HEK293T (cell line): ENCODE measurements around the gene RNF144A.

ENCODE experiments used
- CTCF ChIA-PET: fragments of 350-600 bp; formaldehyde crosslinking; extraction: SDS; loops from one replicate; lab custom pipeline; 2021; ENCODE audit warnings: antibody characterized with exemption, inconsistent platforms; lab: Yijun Ruan, JAX
- POLR2A ChIA-PET: fragments of 350-600 bp; formaldehyde crosslinking; extraction: SDS; loops from one replicate; lab custom pipeline; 2020; ENCODE audit warnings: antibody characterized with exemption, inconsistent platforms; lab: Yijun Ruan, JAX
- DNase-seq: peaks from one replicate; pipeline ENCODE4 v3.0.0; 2012; ENCODE audit warnings: mixed read lengths; ENCODE audit errors: extremely low spot score
- ARNT ChIP-seq: fragments of 450-650 bp; IDR thresholded peaks from 2 replicates; pipeline ENCODE4 v1.6.1; 2017; ENCODE audit warnings: mild to moderate bottlenecking
- BHLHE40 ChIP-seq: fragments of 450-650 bp; IDR thresholded peaks from 2 replicates; pipeline ENCODE4 v1.6.1; 2016; ENCODE audit warnings: mild to moderate bottlenecking, moderate library complexity, borderline replicate concordance
- CTBP1 ChIP-seq: fragments of 450-650 bp; IDR thresholded peaks from 2 replicates; pipeline ENCODE4 v1.6.1; 2016; ENCODE audit warnings: borderline replicate concordance
- ELF4 ChIP-seq: fragments of 450-650 bp; IDR thresholded peaks from 2 replicates; pipeline ENCODE4 v1.6.1; 2017; ENCODE audit warnings: antibody characterized with exemption
- FOXA1 ChIP-seq: fragments of 450-650 bp; IDR thresholded peaks from 2 replicates; pipeline ENCODE4 v1.6.1; 2016; ENCODE audit warnings: mild to moderate bottlenecking
- FOXK2 ChIP-seq: fragments of 450-650 bp; IDR thresholded peaks from 2 replicates; pipeline ENCODE4 v1.6.1; 2016; ENCODE audit warnings: mild to moderate bottlenecking
- FOXM1 ChIP-seq: fragments of 450-650 bp; IDR thresholded peaks from 2 replicates; pipeline ENCODE4 v1.6.1; 2017; ENCODE audit warnings: mild to moderate bottlenecking, borderline replicate concordance
- HDGF ChIP-seq: fragments of 450-650 bp; IDR thresholded peaks from 2 replicates; pipeline ENCODE4 v1.6.1; 2017; ENCODE audit warnings: antibody characterized with exemption, borderline replicate concordance
- L3MBTL2 ChIP-seq: fragments of 450-650 bp; conservative IDR thresholded peaks from 2 replicates; pipeline ENCODE4 v1.6.1; 2016; ENCODE audit warnings: mild to moderate bottlenecking
- LEF1 ChIP-seq: fragments of 450-650 bp; IDR thresholded peaks from 2 replicates; pipeline ENCODE4 v1.6.1; 2017; ENCODE audit warnings: mild to moderate bottlenecking, borderline replicate concordance
- NFRKB ChIP-seq: fragments of 450-650 bp; IDR thresholded peaks from 2 replicates; pipeline ENCODE4 v1.6.1; 2016; ENCODE audit warnings: mild to moderate bottlenecking, moderate library complexity
- PKNOX1 ChIP-seq: fragments of 450-650 bp; IDR thresholded peaks from 2 replicates; pipeline ENCODE4 v1.6.1; 2016
- SP1 ChIP-seq: fragments of 450-650 bp; IDR thresholded peaks from 2 replicates; pipeline ENCODE4 v1.6.1; 2017
- SUZ12 ChIP-seq: fragments of 450-650 bp; IDR thresholded peaks from 2 replicates; pipeline ENCODE4 v1.6.1; 2016; ENCODE audit warnings: mild to moderate bottlenecking
- TARDBP ChIP-seq: fragments of 450-650 bp; IDR thresholded peaks from 2 replicates; pipeline ENCODE4 v1.6.1; 2016
- ZNF384 ChIP-seq: fragments of 450-650 bp; IDR thresholded peaks from 2 replicates; pipeline ENCODE4 v1.6.1; 2016

RNF144A gene

GRCh38 chr2:7071916-7072556 is 154.8 kb downstream of the RNF144A start:
- CTCF ChIA-PET = no interaction called here
- TF ChIP-seq ARNT (no peak), NFRKB (no peak), BHLHE40 (no peak), HDGF (no peak), ZNF384 (no peak), FOXM1 (no peak), FOXA1 (no peak), TARDBP (no peak), SP1 (no peak), LEF1 (no peak)
- POLR2A ChIA-PET = no interaction called here
- DNase-seq = no peak

GRCh38 chr2:7073901-7074300 is 156.7 kb downstream of the RNF144A start:
- POLR2A ChIA-PET = no interaction called here
- CTCF ChIA-PET = no interaction called here
- DNase-seq = no peak
- TF ChIP-seq BHLHE40 (no peak), PKNOX1 (no peak), FOXA1 (no peak), LEF1 (no peak), SUZ12 (no peak), ARNT (no peak), L3MBTL2 (no peak), FOXK2 (no peak), ELF4 (no peak), ZNF384 (no peak), CTBP1 (no peak), SP1 (no peak), NFRKB (no peak), TARDBP (no peak), HDGF (no peak), FOXM1 (no peak)

- TF ChIP-seq BHLHE40 = no peak
- no peak for TF ChIP-seq FOXA1
- TF ChIP-seq LEF1 = no peak
- TF ChIP-seq CTBP1 = no peak
- TF ChIP-seq NFRKB = no peak
- TF ChIP-seq FOXK2 = no peak
- TF ChIP-seq PKNOX1 = no peak
- TF ChIP-seq TARDBP = no peak
- no peak for TF ChIP-seq HDGF
- TF ChIP-seq SP1 = no peak
- TF ChIP-seq ELF4 = no peak
- TF ChIP-seq ARNT = no peak
- no peak for TF ChIP-seq L3MBTL2
- no peak for TF ChIP-seq ZNF384
- no peak for TF ChIP-seq SUZ12
- no peak for TF ChIP-seq FOXM1
- no peak for DNase-seq
- POLR2A ChIA-PET = no interaction called here
- CTCF ChIA-PET = no interaction called here
These were observed 158.6 kb downstream of the RNF144A start for GRCh38 chr2:7075834-7076233.

- POLR2A ChIA-PET = no interaction called here
- TF ChIP-seq BHLHE40 (no peak), PKNOX1 (no peak), CTBP1 (no peak)
- CTCF ChIA-PET = no interaction called here
- no peak for DNase-seq
These were observed 160.6 kb downstream of the RNF144A start for GRCh38 chr2:7077660-7078267.

GRCh38 chr2:7083580-7084509 is 166.6 kb downstream of the RNF144A start:
- peak; percentile 37 for DNase-seq
- CTCF ChIA-PET = interaction anchor here (1.1 kb wide), 1 partner anchor 13 kb away, joined by 3 read pairs; no protein-coding TSS in a partner anchor

More at GRCh38 chr2:7083580-7084509, 166.6 kb downstream of the RNF144A start:
- POLR2A ChIA-PET = no interaction called here
- no peak for TF ChIP-seq FOXA1
- 0 out of 2 replicates have a peak, but pooled peaks have one; percentile 26 for TF ChIP-seq L3MBTL2
- no peak for TF ChIP-seq FOXK2
- TF ChIP-seq ARNT = no peak
- no peak for TF ChIP-seq SP1
- no peak for TF ChIP-seq FOXM1
- no peak for TF ChIP-seq PKNOX1
